CD1c-positive myeloid dendritic cell (primary cell): ENCODE results near the gene COL25A1.
"Not testable (repeated sequence)": the region's sequence is repeated elsewhere in the genome, so short reads cannot be mapped to it uniquely, and the experiment has no call there.

Experiments
- DNase-seq: peaks from one replicate; pipeline ENCODE4 v3.0.0-alpha.2; 2016; ENCODE audit errors: extremely low spot score

The COL25A1 gene

DNA sequence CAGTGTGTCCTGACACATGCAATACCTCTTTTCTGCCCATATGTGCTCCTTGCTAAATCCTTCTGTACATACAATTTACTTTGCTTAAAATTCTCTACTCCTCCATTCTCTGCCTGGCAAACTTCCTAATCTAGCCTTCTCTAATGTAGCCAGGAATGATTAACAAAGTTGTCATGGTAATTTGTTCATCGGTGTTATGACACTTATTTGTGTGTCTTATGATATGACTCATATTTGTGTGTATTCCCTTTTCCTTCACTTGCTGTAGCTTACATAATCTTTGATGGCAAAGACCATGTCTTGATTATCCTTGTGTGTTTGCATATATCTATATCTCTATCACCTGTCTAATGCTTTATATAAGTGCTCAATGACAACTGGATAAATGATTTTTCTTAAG is 133.3 kb downstream of the COL25A1 start:
- no peak for DNase-seq

- DNase-seq, result no peak
Observed at GRCh38 chr4:109166586-109166985, 135.9 kb downstream of the COL25A1 start.

GRCh38 chr4:109166126-109166525 is 136.3 kb downstream of the COL25A1 start:
- DNase-seq, result no peak

DNA sequence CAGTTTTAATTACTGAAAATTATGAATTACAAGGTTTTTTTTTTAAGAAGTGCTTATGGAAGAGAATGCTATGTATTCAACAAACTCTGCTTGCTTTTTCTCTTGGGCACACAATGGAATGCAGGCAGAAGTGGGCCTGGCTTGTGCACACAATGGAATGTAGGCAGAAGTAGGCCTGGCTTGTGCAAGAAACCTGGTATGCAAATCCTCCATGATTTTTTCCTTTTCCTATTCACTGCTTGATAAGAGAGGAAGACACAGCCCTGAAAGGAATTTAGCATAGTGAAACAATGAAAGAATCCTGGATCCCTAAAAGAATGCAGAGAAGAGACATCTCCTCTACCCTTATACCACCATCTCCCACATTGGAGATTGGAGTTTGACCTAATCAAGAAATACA is 138.4 kb downstream of the COL25A1 start:
- DNase-seq, result no peak

DNA sequence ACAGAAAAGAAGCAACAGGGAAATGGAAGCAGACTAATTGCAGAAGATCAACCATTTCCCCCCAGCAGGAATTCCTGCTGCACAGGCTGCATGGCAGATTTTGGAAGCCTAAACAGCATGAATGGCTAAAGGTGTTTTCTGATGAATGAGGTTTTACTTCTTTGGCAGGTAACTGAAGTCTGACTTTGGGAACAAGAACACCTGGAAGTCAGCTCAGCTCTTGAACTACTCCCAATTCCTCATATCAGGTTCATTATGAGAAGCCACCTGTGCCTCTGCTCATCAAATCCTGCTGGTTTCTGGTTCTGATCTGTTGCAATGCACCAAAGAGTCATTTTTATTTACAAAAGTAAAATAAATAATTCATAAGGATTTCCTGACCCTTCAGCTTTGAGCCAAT is 139.0 kb downstream of the COL25A1 start:
- no peak for DNase-seq

DNA sequence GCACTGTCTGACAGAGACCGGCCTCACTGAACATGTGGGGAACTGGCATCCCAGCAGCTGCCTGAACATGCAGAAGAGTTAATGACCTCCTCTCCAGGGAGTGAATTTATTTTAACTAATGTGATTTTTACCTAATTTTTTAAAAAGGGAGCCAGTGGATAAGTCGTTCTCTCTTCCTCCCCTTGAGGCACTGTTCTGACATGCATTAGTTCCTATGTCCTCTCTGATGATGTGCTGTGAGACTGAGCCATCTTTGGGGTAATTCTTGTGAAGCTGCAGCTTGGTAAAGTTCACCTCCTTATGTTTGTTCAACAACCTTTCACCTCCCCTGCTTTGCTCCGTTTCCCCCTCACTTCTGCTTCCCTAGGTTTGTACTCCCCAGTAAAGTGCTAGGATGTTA is 139.7 kb downstream of the COL25A1 start:
- no peak for DNase-seq

GRCh38 chr4:109160494-109160893 is 142.0 kb downstream of the COL25A1 start:
- no peak for DNase-seq

GRCh38 chr4:109157696-109158095 is 144.8 kb downstream of the COL25A1 start:
- no peak for DNase-seq

DNA sequence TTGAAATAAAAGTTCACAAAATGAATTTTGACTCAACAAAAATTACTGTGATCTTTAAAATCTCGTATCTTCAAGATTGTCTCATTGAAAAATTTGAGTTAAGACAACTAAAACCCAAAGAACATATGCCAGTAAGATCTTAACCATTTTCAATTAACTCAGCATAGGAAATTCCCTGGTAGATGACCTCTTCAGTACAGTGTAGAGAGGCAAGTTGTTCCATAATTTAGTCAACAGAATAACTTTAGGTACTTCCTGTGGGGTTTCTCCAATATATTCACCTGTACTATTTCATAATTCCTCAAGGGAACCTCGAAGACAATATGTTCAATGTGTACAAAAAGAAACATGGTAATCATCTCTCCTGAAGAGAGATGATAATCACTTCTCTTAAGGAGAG is 145.3 kb downstream of the COL25A1 start:
- DNase-seq, result no peak

- DNase-seq, result no peak
Observed at GRCh38 chr4:109156356-109156755, 146.1 kb downstream of the COL25A1 start.

GRCh38 chr4:109155682-109156283 is 146.7 kb downstream of the COL25A1 start:
- DNase-seq, result no peak

DNA sequence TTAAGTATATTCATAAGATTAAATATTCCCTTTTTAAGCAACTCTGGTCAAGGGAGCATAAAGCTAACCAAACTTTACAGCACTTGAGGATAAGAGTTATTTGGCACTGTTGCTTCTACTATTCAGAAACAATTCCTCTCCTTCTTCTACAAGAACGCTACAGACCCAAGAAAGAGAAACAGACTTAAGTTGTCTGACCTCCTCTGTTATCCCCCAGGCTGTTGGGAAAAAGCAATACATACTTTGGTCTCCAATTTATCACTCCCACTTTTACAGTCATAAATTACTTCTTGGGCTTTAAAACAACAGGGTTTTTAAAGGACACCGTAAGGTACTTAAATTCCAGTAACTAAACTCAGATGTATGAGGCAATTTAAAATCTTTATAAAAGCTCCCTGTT is 147.4 kb downstream of the COL25A1 start:
- no peak for DNase-seq

DNA sequence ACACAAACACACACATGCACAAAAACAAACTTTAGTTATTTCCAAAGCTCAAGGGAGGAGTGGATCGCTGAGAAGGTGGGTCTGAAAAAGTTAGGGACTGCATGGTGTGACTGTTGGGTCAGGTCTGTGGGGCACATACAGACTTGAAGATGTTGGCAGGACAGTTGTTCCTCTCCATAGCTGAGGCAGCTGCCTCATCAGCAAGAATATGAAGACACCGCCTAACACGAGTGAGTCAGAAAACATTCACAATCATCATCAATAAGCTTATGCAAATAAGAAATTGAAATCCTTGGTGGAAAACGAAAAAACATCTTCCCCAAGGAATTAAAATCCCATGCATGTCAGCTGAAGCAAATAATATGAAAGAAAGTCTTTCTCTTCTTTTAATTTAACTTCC is 148.0 kb downstream of the COL25A1 start:
- DNase-seq, result no peak

GRCh38 chr4:109149836-109150235 is 152.6 kb downstream of the COL25A1 start:
- DNase-seq, result no peak

DNA sequence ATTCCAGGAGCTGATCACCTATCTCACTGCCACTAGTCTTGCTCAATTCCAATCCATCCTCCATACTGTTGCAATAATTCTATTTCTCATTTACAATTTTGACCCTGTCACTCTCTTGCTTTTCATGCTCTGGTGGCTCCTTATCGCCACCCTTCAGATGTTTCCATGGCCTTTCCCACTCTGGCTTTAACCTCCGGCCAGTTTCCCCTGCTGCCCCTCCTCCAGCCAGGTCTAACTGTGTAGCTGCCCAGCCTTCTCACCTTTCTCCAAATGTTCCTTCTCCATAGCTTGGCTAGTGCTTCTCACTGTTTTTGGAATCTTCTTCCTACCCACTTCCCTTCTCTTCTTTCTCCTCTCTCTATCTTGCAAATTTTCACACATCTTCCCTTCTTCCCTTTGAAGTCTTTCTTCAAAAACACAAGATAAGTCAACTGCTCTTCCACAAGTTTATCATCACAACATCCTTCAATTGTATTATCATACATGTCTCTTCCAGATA is 153.8 kb downstream of the COL25A1 start:
- DNase-seq, result no peak

DNA sequence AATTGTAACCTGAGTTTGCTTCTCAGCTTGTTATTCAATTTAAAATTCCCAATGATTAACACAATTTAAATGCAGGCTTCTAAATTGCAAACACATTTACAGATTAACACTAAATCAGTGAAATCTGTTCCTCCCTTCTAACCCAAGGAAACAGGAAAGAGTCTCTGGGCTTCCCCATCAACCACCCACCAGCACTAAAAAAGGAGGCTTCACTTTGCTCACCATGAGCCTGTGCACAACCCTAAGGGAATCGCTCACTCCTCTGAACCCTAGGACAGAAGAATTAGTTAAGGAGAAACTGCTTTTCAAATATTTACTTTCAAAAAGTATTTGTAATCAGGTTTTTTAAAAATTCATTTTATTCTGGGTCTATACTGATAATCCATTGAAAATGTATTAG is 155.3 kb downstream of the COL25A1 start:
- no peak for DNase-seq

DNA sequence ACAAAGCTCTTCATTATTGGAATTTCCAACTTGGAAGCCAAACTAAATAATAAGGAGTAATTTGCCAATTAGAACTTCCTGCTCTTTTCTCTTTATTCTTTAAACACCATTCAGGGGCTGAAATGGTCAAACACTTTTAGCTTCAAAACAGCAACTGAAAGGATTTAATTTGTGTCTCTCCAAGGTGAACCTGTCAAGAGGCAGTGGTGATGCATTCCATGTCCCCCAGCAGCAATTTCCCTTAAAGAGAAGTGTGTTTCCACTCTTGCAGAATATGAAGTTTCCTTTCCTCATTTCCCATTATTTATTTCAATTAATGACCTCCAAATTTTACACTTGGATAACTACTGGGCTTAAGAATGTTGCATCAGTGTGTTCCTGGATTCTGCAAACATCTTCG is 156.0 kb downstream of the COL25A1 start:
- no peak for DNase-seq

DNA sequence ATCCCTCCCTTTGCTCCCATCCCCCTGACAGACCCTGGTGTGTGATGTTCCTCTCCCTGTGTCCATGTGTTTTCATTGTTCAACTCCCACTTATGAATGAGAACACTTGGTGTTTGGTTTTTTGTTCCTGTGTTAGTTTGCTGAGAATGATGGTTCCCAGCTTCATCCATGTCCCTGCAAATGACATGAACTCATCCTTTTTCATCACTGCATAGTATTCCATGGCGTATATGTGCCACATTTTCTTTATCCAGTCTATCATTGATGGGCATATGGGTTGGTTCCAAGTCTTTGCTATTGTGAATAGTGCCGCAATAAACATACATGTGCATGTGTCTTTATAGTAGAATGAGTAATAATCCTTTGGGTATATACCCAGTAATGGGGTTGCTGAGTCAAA is 164.3 kb downstream of the COL25A1 start:
- DNase-seq, result not testable (repeated sequence)

GRCh38 chr4:109134921-109135320 is 167.5 kb downstream of the COL25A1 start:
- DNase-seq, result no peak

DNA sequence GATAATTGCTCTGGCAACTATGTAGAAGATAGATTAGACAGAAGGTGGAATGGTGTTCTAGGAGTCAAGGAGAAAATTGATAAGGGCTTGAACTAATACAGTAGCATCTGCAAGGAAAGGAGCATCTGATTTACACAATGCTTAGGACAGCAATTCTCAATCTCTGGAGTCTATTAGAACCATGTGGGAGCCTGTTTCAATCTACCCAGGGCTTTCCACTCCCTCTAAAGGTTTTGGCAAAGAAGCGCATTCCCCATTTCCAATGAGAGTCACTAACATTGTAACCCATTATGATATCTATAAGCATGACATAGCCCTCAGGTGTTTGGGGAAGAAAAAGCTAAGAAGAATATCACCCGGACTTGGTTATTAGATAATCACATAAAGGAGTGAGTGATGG is 168.2 kb downstream of the COL25A1 start:
- DNase-seq, result no peak

- no peak for DNase-seq
Observed at GRCh38 chr4:109131559-109131958, 170.9 kb downstream of the COL25A1 start.

- no peak for DNase-seq
Observed at GRCh38 chr4:109128589-109128988, 173.9 kb downstream of the COL25A1 start.

GRCh38 chr4:109127866-109128265 is 174.6 kb downstream of the COL25A1 start:
- DNase-seq, result no peak

DNA sequence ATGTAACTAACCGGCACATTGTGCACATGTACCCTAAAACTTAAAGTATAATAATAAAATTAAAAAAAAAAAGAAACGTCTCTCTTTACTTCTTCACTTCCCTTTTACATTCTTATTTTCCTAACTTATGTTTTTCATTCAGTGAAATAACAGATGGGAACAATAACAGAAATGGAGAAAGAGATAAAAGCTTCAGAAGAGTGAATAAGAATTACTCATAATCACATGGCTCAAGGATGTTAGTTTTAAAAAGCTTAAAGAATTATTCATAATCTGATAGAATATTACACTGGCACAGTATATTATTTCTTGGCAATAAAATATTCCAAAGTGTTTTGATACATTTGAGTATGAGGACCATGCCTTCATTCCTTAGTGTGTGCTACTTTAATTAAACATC is 175.6 kb downstream of the COL25A1 start:
- DNase-seq, result no peak
